HG02885 (cell line): ENCODE data around the gene ZNF692.
"Not testable (repeated sequence)": the region's sequence is repeated elsewhere in the genome, so short reads cannot be mapped to it uniquely, and the experiment has no call there.

Source experiments
- ATAC-seq: cut with Tn5 transposase; IDR thresholded peaks from one replicate; pipeline ENCODE4 v1.9.1; 2021; ENCODE audit warnings: mild to moderate bottlenecking; ENCODE audit not compliant: unreplicated experiment, poor library complexity

ZNF692 gene

GRCh38 chr1:248831842-248832241 lies 27.0 kb downstream of the ZNF692 start:
- no peak for ATAC-seq

- not testable (repeated sequence) for ATAC-seq
These were observed 28.2 kb downstream of the ZNF692 start for GRCh38 chr1:248830718-248831017.

- no peak for ATAC-seq
These were observed 30.0 kb downstream of the ZNF692 start for GRCh38 chr1:248828845-248829244.

- peak; percentile 85 for ATAC-seq
These were observed 32.8 kb downstream of the ZNF692 start, which contains the start of gene SH3BP5L for GRCh38 chr1:248825909-248826760. SH3BP5L (minus strand) TSS chr1:248825915; CDS start chr1:248824935, 980 bp downstream.

- peak; percentile 1 for ATAC-seq
These were observed 33.3 kb downstream of the ZNF692 start for GRCh38 chr1:248825573-248825908.

- no peak for ATAC-seq
These were observed 33.7 kb downstream of the ZNF692 start for GRCh38 chr1:248825136-248825535.

- no peak for ATAC-seq
These were observed 34.2 kb downstream of the ZNF692 start for GRCh38 chr1:248824701-248825100.

- no peak for ATAC-seq
These were observed 34.6 kb downstream of the ZNF692 start for GRCh38 chr1:248824301-248824700.

- ATAC-seq = no peak
These were observed 35.3 kb downstream of the ZNF692 start for GRCh38 chr1:248823517-248824001.

- peak; percentile 41 for ATAC-seq
These were observed 36.5 kb downstream of the ZNF692 start for GRCh38 chr1:248822148-248823032.

- no peak for ATAC-seq
These were observed 37.2 kb downstream of the ZNF692 start for GRCh38 chr1:248821641-248822040.

GRCh38 chr1:248821101-248821500 lies 37.8 kb downstream of the ZNF692 start:
- ATAC-seq = no peak

- ATAC-seq = no peak
These were observed 38.8 kb downstream of the ZNF692 start for GRCh38 chr1:248820041-248820585.

- peak; percentile 45 for ATAC-seq
These were observed 40.1 kb downstream of the ZNF692 start for GRCh38 chr1:248818505-248819374.

- ATAC-seq = no peak
These were observed 41.8 kb downstream of the ZNF692 start for GRCh38 chr1:248817065-248817464.

GRCh38 chr1:248816042-248816851 lies 42.6 kb downstream of the ZNF692 start:
- no peak for ATAC-seq

- no peak for ATAC-seq
These were observed 43.4 kb downstream of the ZNF692 start for GRCh38 chr1:248815407-248816034.

GRCh38 chr1:248814351-248814750 lies 44.5 kb downstream of the ZNF692 start:
- no peak for ATAC-seq

- no peak for ATAC-seq
These were observed 45.3 kb downstream of the ZNF692 start for GRCh38 chr1:248813546-248813945.
